HepG2 (cell line): Measurements from ENCODE around the gene ADCY6. TPM values are rescaled to one million over a fixed set of nuclear protein-coding genes. Genes with fewer than 3 reads are reported as not detected.
A peak's percentile ranks its signal among the peaks of the same experiment; 100 is the strongest.

Experiments
- AGO1 ChIP-seq: fragments of 200-400 bp; formaldehyde crosslinking; IDR thresholded peaks from 2 replicates; pipeline ENCODE4 v1.6.1; 2017; ENCODE audit warnings: mild to moderate bottlenecking, low read depth, low read length, moderate library complexity; ENCODE audit not compliant: poor library complexity, severe bottlenecking
- BCL6 ChIP-seq: IDR thresholded peaks from 2 replicates; pipeline ENCODE4 v1.6.1; 2016; ENCODE audit warnings: missing genetic modification reagents, missing compliant biosample characterization
- CHCHD3 ChIP-seq: sonication (generic); formaldehyde crosslinking; IDR thresholded peaks from 2 replicates; pipeline ENCODE4 v1.8.0; 2022; ENCODE audit warnings: mild to moderate bottlenecking, missing genetic modification reagents, moderate library complexity
- CREM ChIP-seq, 2 experiments: sonication (generic) in 1 of 2; formaldehyde crosslinking in 1 of 2; IDR thresholded peaks; 2 replicates each; pipeline versions ENCODE4 v1.4.0 to v1.6.1; 2016 to 2020; ENCODE audit warnings: antibody characterized with exemption in 1 of 2, mild to moderate bottlenecking in 1 of 2, missing genetic modification reagents in 1 of 2
- HNF1B ChIP-seq: sonication (generic); formaldehyde crosslinking; IDR thresholded peaks from 2 replicates; pipeline ENCODE4 v1.5.1; 2020; ENCODE audit warnings: mild to moderate bottlenecking, moderate library complexity, missing genetic modification reagents
- KAT8 ChIP-seq: IDR thresholded peaks from 2 replicates; pipeline ENCODE4 v1.6.1; 2016; ENCODE audit warnings: missing genetic modification reagents, missing compliant biosample characterization
- LBX2 ChIP-seq: sonication (generic); formaldehyde crosslinking; IDR thresholded peaks from 2 replicates; pipeline ENCODE4 v1.5.0; 2020; ENCODE audit warnings: missing genetic modification reagents, mild to moderate bottlenecking, borderline replicate concordance
- MAZ ChIP-seq, 2 experiments: sonication (generic) in 1 of 2; formaldehyde crosslinking in 1 of 2; IDR thresholded peaks; 2 replicates each; pipeline versions ENCODE4 v1.5.0 to v1.6.1; 2012 to 2020; ENCODE audit warnings: low read depth in 2 of 2, mild to moderate bottlenecking in 2 of 2, borderline replicate concordance in 1 of 2, improper control_type of control experiment in 1 of 2, low read length in 1 of 2, missing genetic modification reagents in 1 of 2, moderate library complexity in 1 of 2
- MYPOP ChIP-seq: sonication (generic); formaldehyde crosslinking; IDR thresholded peaks from 2 replicates; pipeline ENCODE4 v1.8.1; 2023; ENCODE audit warnings: mild to moderate bottlenecking, moderate library complexity, missing genetic modification reagents
- RAD51 ChIP-seq: fragments of 450-650 bp; IDR thresholded peaks from 2 replicates; pipeline ENCODE4 v1.6.1; 2016; ENCODE audit warnings: borderline replicate concordance
- SMC3 ChIP-seq: IDR thresholded peaks from 2 replicates; pipeline ENCODE4 v1.6.1; 2011; ENCODE audit warnings: low read length, improper control_type of control experiment
- SOX13 ChIP-seq, 3 experiments: fragments of 450-650 bp in 1 of 3; sonication (generic) in 1 of 3; formaldehyde crosslinking in 1 of 3; IDR thresholded peaks in 2 of 3; conservative IDR thresholded peaks in 1 of 3; 2 replicates each; pipeline versions ENCODE4 v1.5.0 to v1.6.1; 2016 to 2020; ENCODE audit warnings: antibody characterized with exemption in 1 of 3, mild to moderate bottlenecking in 1 of 3, missing compliant biosample characterization in 1 of 3, missing genetic modification reagents in 1 of 3, moderate library complexity in 1 of 3
- SP1 ChIP-seq, 2 experiments: fragments of 450-650 bp in 1 of 2; sonication (generic) in 1 of 2; formaldehyde crosslinking in 1 of 2; IDR thresholded peaks; 2 replicates each; pipeline versions ENCODE4 v1.4.0 to v1.6.1; 2016 to 2020; ENCODE audit warnings: missing genetic modification reagents in 1 of 2
- TFDP2 ChIP-seq: sonication (generic); formaldehyde crosslinking; IDR thresholded peaks from 2 replicates; pipeline ENCODE4 v1.4.0; 2020; ENCODE audit warnings: missing genetic modification reagents
- XRCC5 ChIP-seq: fragments of 200-400 bp; formaldehyde crosslinking; optimal IDR thresholded peaks from 2 replicates; pipeline ENCODE3; 2017; ENCODE audit warnings: mild to moderate bottlenecking, low read length
- polyA plus RNA-seq, 8 experiments: library from polyadenylated mRNA; depleted of rRNA in 3 of 8; stranded (reverse) in 7 of 8; unstranded in 1 of 8; fragments of >200 nt; fragmentation: Illumina TruSeq in 4 of 8; extraction: Trizol in 4 of 8; gene quantifications; 2 replicates each; pipeline versions ENCODE4 v1.2.1 to v1.2.3, GENCODE V29; 2011 to 2016; ENCODE audit warnings: low read depth in 4 of 8, missing spikeins in 1 of 8, mixed read lengths in 1 of 8; ENCODE audit not compliant: insufficient read depth in 1 of 8
- total RNA-seq, 5 experiments: library from RNA; depleted of rRNA; stranded (reverse); fragments of >200 nt; fragmentation: Illumina TruSeq; extraction: Trizol; gene quantifications; 2 replicates each; pipeline ENCODE4 v1.2.3, GENCODE V29; 2016; ENCODE audit warnings: low read depth in 1 of 5

The ADCY6 gene
- total and polyA plus RNA-seq, 2 of the 13 experiments (the other 11 are each of a cell fraction or from before 2014, with no cell fraction given) = 10.6 to 11.8 TPM

- TF ChIP-seq MAZ (IDR thresholded peaks at IDR 0.05; ENCODE audit: borderline replicate concordance, low read depth, low read length) (peak; percentile 82), MAZ (CRISPR knock-in tag; IDR thresholded peaks at IDR 0.05; ENCODE audit: low read depth) (peak; percentile 67; the same call in 1 of the 2 replicates), RAD51 (peak; percentile 99), KAT8 (peak; percentile 99), TFDP2 (peak; percentile 77; the same call in 1 of the 2 replicates), LBX2 (CRISPR knock-in tag) (no peak), BCL6 (CRISPR knock-in tag) (peak; percentile 19; the same call in 1 of the 2 replicates), CREM (IDR thresholded peaks at IDR 0.05) (peak; percentile 98), CREM (CRISPR knock-in tag; IDR thresholded peaks at IDR 0.05) (peak; percentile 81), XRCC5 (peak; percentile 61), HNF1B (CRISPR knock-in tag) (peak; percentile 94), SP1 (IDR thresholded peaks at IDR 0.05) (no peak), SP1 (CRISPR knock-in tag; IDR thresholded peaks at IDR 0.05) (no peak; the same call in 1 of the 2 replicates), CHCHD3 (CRISPR knock-in tag) (0 out of 2 replicates have a peak, but pooled peaks have one; percentile 38), MYPOP (CRISPR knock-in tag) (peak; percentile 89; the same call in 1 of the 2 replicates), SOX13 (IDR thresholded peaks at IDR 0.05) (no peak), SOX13 (CRISPR knock-in tag; conservative IDR thresholded peaks at IDR 0.05 in 1 of 2, IDR thresholded peaks at IDR 0.05 in 1 of 2) (peak in 1 of 2 experiments; percentile 31; a peak in 1 of 4 replicates), AGO1 (no peak), SMC3 (no peak)
These were observed 72.2 kb downstream of the ADCY6 start, which contains the start of gene CCNT1 (continued) for GRCh38 chr12:48716493-48717251.
